SU-DHL-6 (cell line): ENCODE data around the gene NELL2.

ENCODE experiments used
- EZH2phosphoT487 ChIP-seq: fragments of 200-600 bp; sonication (generic), shearing (Covaris generic); conservative IDR thresholded peaks from 2 replicates; pipeline ENCODE4 v1.6.1; 2018; ENCODE audit warnings: mild to moderate bottlenecking, antibody characterized with exemption, low read length, moderate library complexity, mixed read lengths
- TF ChIP-seq, protein P1 (sequence below): fragments of 200-600 bp; sonication (generic); IDR thresholded peaks from one replicate; pipeline ENCODE4 v1.5.1; 2017; ENCODE audit warnings: antibody characterized with exemption, mild to moderate bottlenecking, low read length, moderate library complexity; ENCODE audit not compliant: insufficient read depth, poor library complexity, severe bottlenecking

DNA sequence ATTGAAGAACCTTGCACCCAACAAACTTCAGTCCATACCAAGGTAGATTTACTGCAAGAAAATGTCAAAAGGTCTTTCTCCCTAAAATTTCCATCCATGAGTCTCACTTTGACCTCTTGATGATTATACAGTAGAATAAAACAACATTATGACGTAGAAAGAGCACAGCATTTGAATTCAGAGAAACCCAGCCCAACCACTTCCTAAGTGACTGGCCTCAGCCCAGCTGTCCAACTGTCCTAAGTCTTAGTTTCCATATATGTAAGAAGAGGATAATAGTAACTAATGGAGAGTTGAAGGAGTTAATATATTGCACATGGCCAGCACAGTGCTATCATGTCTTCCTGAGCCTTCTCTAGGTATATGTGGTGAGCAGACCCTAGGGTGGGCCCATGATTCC is 41.0 kb upstream of the NELL2 start:
- TF ChIP-seq, protein P1, sequence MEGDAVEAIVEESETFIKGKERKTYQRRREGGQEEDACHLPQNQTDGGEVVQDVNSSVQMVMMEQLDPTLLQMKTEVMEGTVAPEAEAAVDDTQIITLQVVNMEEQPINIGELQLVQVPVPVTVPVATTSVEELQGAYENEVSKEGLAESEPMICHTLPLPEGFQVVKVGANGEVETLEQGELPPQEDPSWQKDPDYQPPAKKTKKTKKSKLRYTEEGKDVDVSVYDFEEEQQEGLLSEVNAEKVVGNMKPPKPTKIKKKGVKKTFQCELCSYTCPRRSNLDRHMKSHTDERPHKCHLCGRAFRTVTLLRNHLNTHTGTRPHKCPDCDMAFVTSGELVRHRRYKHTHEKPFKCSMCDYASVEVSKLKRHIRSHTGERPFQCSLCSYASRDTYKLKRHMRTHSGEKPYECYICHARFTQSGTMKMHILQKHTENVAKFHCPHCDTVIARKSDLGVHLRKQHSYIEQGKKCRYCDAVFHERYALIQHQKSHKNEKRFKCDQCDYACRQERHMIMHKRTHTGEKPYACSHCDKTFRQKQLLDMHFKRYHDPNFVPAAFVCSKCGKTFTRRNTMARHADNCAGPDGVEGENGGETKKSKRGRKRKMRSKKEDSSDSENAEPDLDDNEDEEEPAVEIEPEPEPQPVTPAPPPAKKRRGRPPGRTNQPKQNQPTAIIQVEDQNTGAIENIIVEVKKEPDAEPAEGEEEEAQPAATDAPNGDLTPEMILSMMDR: no peak
- TF ChIP-seq EZH2phosphoT487: no peak
